Endodermal cell (in vitro differentiated cells): ENCODE measurements around the gene GPR107. TPM values are rescaled to one million over a fixed set of nuclear protein-coding genes. Genes with fewer than 3 reads are reported as not detected.

Source experiments
- DNase-seq: peaks from one replicate; pipeline ENCODE4 v3.0.0-alpha.2; 2017
- H3K27ac ChIP-seq: 2 replicates; pipeline ENCODE4 v1.5.1; 2013; ENCODE audit warnings: mild to moderate bottlenecking, low read depth, low read length, moderate library complexity
- H3K27me3 ChIP-seq: 2 replicates; pipeline ENCODE4 v1.6.1; 2013; ENCODE audit warnings: mild to moderate bottlenecking, low read length, moderate library complexity; ENCODE audit not compliant: insufficient read depth, control insufficient read depth, poor library complexity, severe bottlenecking
- H3K36me3 ChIP-seq: 2 replicates; pipeline ENCODE4 v1.7.0; 2013; ENCODE audit warnings: mild to moderate bottlenecking, low read length, moderate library complexity; ENCODE audit not compliant: control insufficient read depth, insufficient read depth
- H3K4me1 ChIP-seq: one replicate; pipeline ENCODE4 v1.7.0; 2013; ENCODE audit warnings: low read length; ENCODE audit not compliant: control insufficient read depth, insufficient read depth
- H3K4me3 ChIP-seq: 2 replicates; pipeline ENCODE4 v1.5.1; 2013; ENCODE audit warnings: mild to moderate bottlenecking, low read length, moderate library complexity
- H3K9ac ChIP-seq: 2 replicates; pipeline ENCODE4 v1.6.1; 2013; ENCODE audit warnings: mild to moderate bottlenecking, low read length, moderate library complexity; ENCODE audit not compliant: poor library complexity, severe bottlenecking; ENCODE audit errors: extremely low read depth
- H3K9me3 ChIP-seq: 2 replicates; pipeline ENCODE4 v1.6.1; 2013; ENCODE audit warnings: mild to moderate bottlenecking, low read length, moderate library complexity; ENCODE audit not compliant: control insufficient read depth
- H3K27ac Mint-ChIP-seq: 2 replicates; pipeline ENCODE4 v1.8.0; 2020; ENCODE audit warnings: mixed read lengths
- H3K27me3 Mint-ChIP-seq: 2 replicates; pipeline ENCODE4 v1.8.0; 2021; ENCODE audit warnings: mild to moderate bottlenecking, mixed read lengths; ENCODE audit not compliant: insufficient read depth
- H3K36me3 Mint-ChIP-seq: 2 replicates; pipeline ENCODE4 v1.8.0; 2020; ENCODE audit warnings: low read depth, mixed read lengths
- H3K4me1 Mint-ChIP-seq: 2 replicates; pipeline ENCODE4 v1.8.0; 2020; ENCODE audit warnings: mixed read lengths
- H3K4me3 Mint-ChIP-seq: 2 replicates; pipeline ENCODE4 v1.8.0; 2020; ENCODE audit warnings: mild to moderate bottlenecking, moderate library complexity, mixed read lengths
- H3K9me3 Mint-ChIP-seq: 2 replicates; pipeline ENCODE4 v1.8.0; 2020; ENCODE audit warnings: mild to moderate bottlenecking, mixed read lengths
- CTCF ChIP-seq: fragments of 200-600 bp; sonication (generic); conservative IDR thresholded peaks from 2 replicates; pipeline ENCODE4 v1.5.0; 2021; ENCODE audit warnings: antibody characterized with exemption, mild to moderate bottlenecking
- WGBS, 2 experiments: methylation state at CpG; one replicate each; pipeline versions ENCODE4 v1.1.5 to v1.1.7; 2013; ENCODE audit warnings: missing lambda C conversion rate in 2 of 2, mixed read lengths in 1 of 2; ENCODE audit not compliant: insufficient coverage in 1 of 2, insufficient read length in 1 of 2; 5-methylcytosine and 5-hydroxymethylcytosine counted together
- total RNA-seq, 2 donors: library from RNA; stranded (reverse); fragmentation: NEBNext Ultra II Directional in 1 of 2; extraction: Animal tissue kit (Norgen Biotek cat#: 25700) in 1 of 2; gene quantifications; 2 replicates in 1 of 2; 3 replicates in 1 of 2; pipeline ENCODE4 v1.2.1, GENCODE V29; 2021

GPR107 gene
- total RNA-seq, 2 donors from 2014 or later: 50.7 to 62.0 TPM

- H3K4me3 ChIP-seq: no peak overlapping the region
- Mint-ChIP-seq H3K27me3 (no peaks in the 10 kb centered on the region), H3K27ac (peak overlapping the region; percentile 79), H3K4me3 (no peak overlapping the region), H3K36me3 (no peaks in the 10 kb centered on the region), H3K4me1 (peaks cover 6% of the 10 kb centered on the region), H3K9me3 (no peaks in the 10 kb centered on the region)
- H3K9ac ChIP-seq: no peak overlapping the region
- DNase-seq: no peak
- no peaks in the 10 kb centered on the region for H3K9me3 ChIP-seq
- H3K36me3 ChIP-seq: no peaks in the 10 kb centered on the region
- no peaks in the 10 kb centered on the region for H3K27me3 ChIP-seq
- no peak for TF ChIP-seq CTCF
- H3K27ac ChIP-seq: no peak overlapping the region
- WGBS, 2 experiments: 90 to 100% methylated on average over 3 of the region's 3 CpGs
- H3K4me1 ChIP-seq: no peaks in the 10 kb centered on the region
Observed at GRCh38 chr9:130154816-130155215, 101.1 kb downstream of the GPR107 start.

GRCh38 chr9:130155647-130156046 lies 101.9 kb downstream of the GPR107 start:
- Mint-ChIP-seq H3K27ac (no peak overlapping the region), H3K4me3 (no peak overlapping the region), H3K9me3 (no peaks in the 10 kb centered on the region), H3K27me3 (no peaks in the 10 kb centered on the region), H3K36me3 (no peaks in the 10 kb centered on the region), H3K4me1 (peaks cover 6% of the 10 kb centered on the region)
- no peaks in the 10 kb centered on the region for H3K9me3 ChIP-seq
- no peaks in the 10 kb centered on the region for H3K4me1 ChIP-seq
- no peak overlapping the region for H3K9ac ChIP-seq
- H3K27ac ChIP-seq: no peak overlapping the region
- no peak overlapping the region for H3K4me3 ChIP-seq
- H3K27me3 ChIP-seq: no peaks in the 10 kb centered on the region
- H3K36me3 ChIP-seq: no peaks in the 10 kb centered on the region
- WGBS, 2 experiments: 94 to 95% methylated on average over 12 of the region's 12 CpGs
- DNase-seq: no peak
- no peak for TF ChIP-seq CTCF

- Histone ChIP-seq H3K4me3 (no peak overlapping the region), H3K27ac (no peak overlapping the region), H3K9ac (no peak overlapping the region), H3K4me1 (no peaks in the 10 kb centered on the region), H3K9me3 (no peaks in the 10 kb centered on the region), H3K36me3 (no peaks in the 10 kb centered on the region), H3K27me3 (no peaks in the 10 kb centered on the region)
- Mint-ChIP-seq H3K9me3 (no peaks in the 10 kb centered on the region), H3K4me1 (peaks cover 6% of the 10 kb centered on the region), H3K4me3 (no peak overlapping the region), H3K27me3 (no peaks in the 10 kb centered on the region), H3K36me3 (no peaks in the 10 kb centered on the region), H3K27ac (no peak overlapping the region)
- peak; percentile 38 for TF ChIP-seq CTCF
- 90 to 96% methylated on average over 6 of the region's 6 CpGs for WGBS, 2 experiments
- no peak for DNase-seq
Observed at GRCh38 chr9:130156672-130157071, 103.0 kb downstream of the GPR107 start.
